GM10847 (cell line): Measurements from ENCODE around the gene CAMK2B.

Experiments used
- POLR2A ChIP-seq: IDR thresholded peaks from 2 replicates; pipeline ENCODE4 v1.6.1; 2011; ENCODE audit not compliant: insufficient read length; ENCODE audit errors: extremely low read depth

CAMK2B gene

DNA sequence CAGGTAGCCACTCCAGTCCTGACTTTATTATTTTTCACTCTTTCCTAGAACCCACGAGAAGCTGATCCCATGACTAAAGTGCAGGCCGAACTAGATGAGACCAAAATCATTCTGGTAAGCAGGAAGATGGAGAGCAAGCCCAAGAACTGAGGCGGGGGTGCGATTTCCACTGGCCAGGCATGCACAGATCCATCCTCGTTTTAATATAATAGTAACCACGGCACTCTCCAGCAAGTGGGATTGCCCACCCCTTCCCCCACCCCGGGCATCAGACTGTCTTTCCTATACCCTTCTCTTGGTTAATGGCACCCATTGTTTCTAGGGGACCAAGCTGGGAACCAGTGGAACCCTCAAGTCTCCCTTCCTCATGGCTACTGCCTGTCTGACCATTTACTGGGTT lies 117.3 kb downstream of the CAMK2B start:
- no peak for TF ChIP-seq POLR2A

DNA sequence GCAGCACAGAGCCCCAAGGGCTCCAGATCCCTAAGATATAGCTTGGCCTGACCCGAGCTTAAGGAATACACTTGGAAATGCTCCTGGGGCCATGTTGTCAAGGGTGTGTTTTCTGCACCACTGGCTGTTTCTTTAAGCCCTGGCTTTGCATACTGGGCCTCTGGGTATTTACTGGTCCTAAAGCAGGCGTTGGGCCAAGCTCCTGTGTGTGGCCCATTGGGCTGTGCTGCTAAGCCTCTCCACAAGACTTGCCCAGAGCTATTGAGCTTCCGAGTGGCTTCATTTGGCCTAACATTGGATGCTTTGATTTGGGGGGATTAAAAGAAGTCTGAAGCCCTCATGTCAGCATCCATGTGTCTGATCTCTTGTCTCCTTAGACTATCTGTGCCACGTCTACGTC lies 119.4 kb downstream of the CAMK2B start:
- TF ChIP-seq POLR2A: no peak

DNA sequence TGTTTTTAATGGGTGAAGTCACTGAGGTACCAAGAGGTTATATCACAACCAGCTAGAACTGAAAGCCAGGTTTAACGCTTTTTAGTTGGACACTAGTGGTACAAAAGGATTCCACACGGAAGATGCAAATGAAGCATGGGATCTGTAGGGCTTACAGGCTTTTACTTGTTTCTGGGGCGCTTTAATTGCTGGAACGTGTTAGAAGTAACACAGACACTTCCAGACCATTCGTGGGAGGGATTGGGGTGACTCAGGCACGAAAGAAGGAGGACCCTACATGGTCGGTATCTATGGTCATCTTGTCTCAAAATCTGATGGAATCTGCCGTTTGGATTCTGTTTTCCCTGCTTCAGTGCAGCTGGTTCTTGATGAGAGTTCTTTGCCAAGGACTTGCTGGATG lies 123.6 kb downstream of the CAMK2B start:
- no peak for TF ChIP-seq POLR2A

DNA sequence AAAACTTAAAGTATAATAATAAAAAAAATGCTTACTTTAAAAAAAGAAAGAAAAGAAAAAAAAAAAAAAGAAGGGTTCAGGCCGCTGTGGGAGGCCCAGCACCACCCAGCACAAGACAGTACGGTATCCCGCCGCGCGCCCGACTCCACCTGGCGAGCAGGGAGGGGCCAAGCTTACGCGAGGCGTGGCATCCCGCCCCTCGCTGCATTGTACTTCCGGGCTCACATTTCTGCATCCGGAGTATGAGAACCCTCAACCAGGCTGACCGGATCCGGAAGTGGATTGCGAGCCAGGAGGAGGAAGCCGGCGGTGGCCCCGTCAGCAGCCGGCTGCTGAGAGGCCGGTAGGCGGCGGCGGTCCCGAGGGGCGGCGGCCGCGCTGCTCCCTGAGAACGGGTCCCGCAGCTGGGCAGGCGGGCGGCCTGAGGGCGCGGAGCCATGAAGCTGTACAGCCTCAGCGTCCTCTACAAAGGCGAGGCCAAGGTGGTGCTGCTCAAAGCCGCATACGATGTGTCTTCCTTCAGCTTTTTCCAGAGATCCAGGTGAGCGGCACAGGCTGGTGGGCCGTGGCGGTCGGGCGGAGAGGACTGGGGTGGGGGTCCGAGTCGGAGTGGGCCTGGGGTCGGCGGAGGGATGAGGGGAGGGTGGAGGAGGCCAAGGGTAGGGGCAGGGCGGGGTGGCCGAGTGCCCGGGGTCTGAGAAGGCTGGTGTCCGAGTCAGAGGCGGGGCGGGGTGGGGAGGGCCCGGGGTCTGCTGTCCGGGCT lies 124.5 kb downstream of the CAMK2B start, which contains the start of gene YKT6:
YKT6 (plus strand) TSS at position 280 of the 763 bp plus-strand sequence; CDS start at position 438, 158 bp downstream.
- TF ChIP-seq POLR2A: peak; percentile 87

DNA sequence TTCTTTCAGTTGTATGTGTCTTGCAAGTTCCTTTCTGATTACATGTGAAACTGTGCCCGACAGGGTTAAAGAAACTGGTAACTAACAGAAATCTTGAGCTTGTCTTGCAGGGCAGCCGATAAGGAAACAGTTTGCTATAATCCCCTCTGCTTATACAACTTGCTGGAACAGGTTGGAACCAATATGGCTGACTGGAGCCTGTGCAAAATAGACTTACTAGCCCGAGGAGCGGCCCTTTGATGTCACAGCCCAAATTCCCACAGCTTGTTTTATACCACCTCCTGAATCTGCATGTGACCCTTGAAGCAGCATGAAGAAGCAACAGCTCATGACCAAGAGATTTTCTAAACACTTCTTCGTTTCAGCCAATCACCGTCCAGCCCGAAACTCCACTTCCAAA lies 127.9 kb downstream of the CAMK2B start:
- TF ChIP-seq POLR2A: no peak

DNA sequence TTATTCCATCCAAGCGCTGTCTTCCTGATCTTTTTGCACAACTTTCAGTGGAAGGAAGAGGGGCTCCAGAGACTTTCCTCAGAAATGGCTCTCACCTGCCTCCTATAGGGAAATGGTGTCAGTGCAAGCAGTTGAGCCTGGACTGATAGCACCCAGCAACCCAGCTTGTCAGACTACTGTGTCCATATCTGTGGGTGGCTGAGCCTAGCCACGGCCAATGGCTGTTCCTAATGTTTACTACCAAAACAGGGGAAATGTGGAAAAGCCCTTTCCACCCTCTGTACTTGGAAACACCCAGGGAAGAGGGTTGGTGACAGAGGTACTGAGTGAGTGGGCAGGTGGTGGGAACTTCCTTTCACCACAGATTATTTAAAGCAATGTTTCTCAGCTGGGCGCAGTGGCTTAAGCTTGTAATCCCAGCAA lies 128.9 kb downstream of the CAMK2B start:
- TF ChIP-seq POLR2A: no peak

DNA sequence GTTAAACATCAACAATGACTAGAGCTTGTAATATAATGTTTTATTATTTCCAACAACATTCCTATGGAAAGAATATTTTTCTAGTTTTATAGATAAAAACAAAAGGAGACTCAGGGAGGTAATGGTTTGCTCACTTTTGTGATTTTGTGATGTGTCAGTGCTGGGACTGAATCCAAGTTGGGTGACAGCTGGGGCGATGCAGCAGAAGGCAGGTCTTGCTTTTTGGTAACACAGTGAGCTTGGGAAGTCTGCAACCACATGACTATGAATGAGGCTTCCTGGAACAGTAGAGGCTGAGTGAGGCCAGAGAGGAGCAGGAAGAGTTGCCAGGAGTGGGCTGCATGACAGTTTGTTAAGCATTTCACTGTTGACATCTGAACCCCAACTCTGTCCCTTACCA lies 129.5 kb downstream of the CAMK2B start:
- TF ChIP-seq POLR2A: no peak

DNA sequence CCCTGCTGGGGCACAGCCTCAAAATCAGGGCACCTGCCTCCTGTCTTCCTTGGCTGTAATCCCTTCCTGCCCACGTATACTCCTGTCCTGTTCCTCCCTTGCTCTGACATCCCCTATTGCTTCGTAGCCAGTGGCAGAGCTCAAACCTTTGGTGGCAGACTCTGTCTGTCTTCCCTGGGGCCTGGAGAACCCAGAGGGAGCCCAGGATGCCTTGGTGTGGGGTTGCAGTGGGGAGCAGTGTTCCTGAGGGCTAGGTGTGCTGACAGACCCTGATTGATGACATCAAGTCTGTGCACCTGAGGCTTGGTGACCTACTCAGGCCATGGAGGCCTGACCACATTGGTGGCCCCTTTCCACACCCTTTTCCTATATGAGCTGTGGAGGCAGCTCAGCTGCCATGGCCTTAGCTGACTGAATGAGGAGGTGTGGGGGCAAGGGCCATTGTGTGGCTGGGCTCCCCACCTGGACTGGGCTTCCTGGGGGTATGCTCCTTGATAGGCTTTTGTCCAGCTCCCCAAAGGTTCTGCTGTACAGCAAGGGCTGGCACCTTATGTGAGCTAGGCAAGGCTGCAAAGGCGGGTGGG lies 130.7 kb downstream of the CAMK2B start:
- no peak for TF ChIP-seq POLR2A

DNA sequence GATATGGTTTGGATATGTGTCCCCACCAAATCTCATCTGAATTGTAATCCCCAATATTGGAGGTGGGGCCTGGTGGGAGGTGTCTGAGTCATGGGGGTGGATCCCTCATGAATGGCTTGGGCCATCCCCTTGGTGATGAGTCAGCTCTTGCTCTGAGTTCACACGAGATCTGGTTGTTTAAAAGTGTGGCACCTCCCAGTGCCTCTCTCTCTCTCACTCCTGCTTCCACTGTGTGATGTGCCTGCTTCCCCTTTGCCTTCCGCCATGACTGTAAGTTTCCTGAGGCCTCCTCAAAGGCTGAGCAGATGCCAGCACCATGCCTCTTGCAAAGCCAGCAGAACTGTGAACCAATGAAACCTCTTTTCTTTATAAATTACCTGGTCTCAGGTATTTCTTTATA lies 131.3 kb downstream of the CAMK2B start:
- no peak for TF ChIP-seq POLR2A

DNA sequence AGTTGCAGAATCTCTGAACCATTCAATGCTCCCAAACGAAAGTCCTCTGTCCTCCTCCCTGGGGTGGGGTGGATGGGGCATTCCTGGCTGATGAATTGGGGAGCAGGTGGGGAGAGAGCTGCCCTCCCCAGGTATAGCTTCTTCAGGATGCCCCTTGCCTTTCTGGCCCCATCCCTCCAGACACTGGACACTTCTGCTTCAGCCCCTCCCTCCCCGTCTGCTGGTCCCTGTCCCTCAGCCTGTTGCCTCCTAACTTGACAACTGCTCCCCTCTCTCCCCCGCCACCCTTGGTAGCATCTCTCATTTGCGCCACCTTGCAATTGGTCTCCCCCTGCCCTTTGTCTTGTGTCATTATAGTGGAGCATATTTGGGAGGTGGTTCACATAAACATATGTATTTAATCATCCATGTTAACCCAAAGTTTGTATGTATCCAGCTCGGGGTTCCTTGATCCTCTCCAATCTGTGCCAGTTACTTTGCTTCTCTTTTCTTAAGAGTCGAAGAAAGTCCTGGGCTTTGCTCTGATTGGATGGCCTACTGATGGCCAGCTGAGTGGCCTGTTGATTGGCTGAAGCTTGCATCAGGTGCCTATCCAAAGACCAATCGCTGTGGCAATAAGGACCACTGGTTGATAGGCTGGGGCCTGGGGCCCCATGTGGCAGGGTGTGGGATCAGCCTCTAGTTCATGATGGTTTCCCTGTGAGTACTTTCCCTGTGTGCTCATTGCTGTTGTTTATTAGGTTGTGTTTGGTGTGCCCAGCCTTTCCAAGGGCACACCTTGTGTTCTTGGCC lies 132.2 kb downstream of the CAMK2B start:
- TF ChIP-seq POLR2A: no peak

DNA sequence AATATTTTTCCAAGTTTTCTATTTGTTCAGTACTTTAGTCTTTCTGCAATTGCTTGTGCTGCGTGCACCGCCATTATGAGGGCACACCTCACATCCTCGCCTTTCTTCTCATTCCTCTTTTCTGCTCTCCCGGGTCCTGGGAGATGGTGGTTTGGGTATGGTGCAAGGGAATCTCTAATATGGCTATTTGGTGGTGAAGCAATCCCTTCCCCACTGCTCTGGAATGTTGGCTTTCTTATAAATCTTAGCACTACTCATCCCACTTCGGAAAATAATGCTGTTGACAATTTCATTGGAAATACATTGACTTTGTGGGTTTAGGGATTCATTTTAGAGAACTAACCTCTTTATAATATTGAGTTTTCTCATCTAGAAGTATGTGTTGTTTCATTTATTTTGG lies 134.2 kb downstream of the CAMK2B start:
- no peak for TF ChIP-seq POLR2A

DNA sequence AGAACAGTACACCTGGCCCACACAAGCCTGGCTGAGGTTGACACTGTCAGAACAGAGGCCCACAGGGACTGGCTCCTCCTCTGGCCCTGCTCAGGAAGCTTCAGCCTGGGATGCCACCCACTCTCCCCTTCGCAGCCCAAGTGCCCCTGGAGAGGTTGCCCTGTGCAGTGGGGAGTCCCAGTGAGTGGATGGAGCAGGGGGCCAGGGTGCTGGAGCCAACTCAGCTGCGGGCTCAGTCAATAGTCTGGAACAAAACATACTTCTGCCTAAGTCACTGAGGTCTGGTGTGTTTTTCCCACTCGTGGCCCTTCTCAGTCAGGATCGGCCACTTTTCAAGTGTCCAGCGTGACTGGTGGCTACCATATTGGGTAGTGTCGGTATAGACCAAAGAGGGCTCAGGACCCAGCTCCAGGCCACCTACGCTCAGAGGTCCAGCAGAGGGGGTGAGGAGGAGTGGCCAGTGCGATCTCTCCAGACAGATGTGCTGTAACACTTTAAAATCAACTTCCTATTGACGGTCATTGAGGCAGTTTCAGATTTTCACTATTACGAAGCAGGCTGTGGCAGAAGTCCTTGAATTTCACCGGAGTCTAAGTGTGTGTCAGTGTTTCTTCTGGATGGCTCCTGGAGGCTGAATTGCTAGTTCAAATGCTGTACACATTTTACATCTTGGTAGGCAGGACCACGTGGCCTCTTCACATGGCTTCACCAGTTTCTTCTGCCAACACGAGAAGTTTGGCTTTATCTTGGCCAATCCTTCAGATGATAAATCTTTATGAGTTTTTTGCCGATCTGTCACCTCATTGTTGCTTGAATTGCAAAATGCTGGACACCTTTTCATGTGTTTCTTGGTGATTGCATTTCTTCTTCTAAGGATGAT lies 135.2 kb downstream of the CAMK2B start:
- no peak for TF ChIP-seq POLR2A

DNA sequence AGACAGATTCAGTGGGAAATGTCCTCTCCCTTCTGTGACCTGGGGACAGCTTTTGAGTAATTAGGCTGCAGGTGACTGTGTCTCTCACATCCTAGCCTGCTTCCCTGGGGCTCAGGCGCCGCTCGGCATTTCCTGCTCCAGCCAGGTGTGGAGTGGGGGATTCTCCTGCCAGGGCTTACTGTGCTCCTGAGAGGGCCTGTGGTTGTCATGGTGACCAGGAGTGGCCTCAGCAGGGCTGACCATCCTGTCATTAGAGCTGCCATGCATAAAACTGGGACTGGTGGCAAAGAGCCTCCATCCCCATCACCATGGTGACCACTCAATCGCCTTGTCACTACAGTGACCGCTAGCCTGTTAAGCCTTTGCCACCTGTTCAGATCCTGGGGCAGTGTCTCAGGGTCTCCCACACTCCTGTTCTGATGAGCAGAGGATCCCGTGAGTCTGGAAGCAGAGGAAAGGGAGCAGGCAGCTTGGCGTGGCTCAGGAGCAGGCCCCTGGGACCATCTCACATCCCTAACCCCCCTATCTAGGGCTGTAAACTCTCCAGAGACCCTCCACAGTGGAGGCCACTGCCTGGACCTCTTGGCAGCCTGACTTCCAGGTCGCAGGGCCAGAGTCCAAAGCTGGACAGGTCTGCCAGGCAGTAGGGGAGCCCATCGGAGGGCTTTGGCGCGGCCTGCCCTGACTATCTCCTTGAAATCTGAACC lies 136.0 kb downstream of the CAMK2B start, which contains the start of gene GCK:
GCK (minus strand) TSS at position 154 of the 707 bp plus-strand sequence. CDS start 486 bp downstream, outside the sequence.
- TF ChIP-seq POLR2A: no peak

DNA sequence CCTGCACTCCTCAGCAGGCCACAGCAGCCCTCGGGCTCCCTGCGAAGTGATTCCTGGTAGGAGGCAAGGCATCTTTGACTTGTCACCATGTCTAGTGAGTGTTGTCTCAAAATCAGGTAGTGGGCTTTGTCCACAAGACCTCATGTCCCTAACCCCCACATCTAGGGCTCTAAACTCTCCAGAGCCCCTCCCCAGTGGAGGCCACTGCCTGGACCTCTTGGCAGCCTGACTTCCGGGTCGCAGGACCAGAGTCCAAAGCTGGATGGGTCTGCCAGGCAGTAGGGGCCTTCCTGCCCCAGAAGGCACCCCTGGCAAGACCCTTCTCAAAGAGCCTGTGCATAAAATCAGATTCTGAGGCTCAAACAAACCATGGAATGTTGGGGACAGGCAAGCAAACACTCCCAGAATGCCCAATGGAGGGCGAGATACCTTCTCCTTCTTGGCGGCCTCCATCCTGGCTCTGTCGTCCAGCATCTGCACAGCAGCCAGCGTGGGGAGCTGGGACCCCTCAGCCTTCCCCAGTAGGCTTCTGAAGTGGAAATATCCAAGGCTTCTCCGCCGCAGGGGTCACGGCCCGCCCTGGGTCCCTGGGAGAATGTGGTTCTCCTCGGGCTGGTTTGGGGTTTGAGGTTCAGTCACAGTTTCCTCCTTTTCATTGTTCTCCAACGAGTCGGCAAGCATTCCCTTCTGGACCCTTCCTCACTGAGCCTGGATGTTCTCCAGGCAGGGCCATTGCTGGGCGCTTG lies 136.7 kb downstream of the CAMK2B start:
- no peak for TF ChIP-seq POLR2A
